Spleen (tissue), 11 donors: ENCODE data around the gene CA11. TPM values are rescaled to one million over a fixed set of nuclear protein-coding genes. Genes with fewer than 3 reads are reported as not detected.
"Not testable (repeated sequence)": the region's sequence is repeated elsewhere in the genome, so short reads cannot be mapped to it uniquely, and the experiment has no call there.

Experiments
- DNase-seq: peaks from one replicate; pipeline ENCODE4 v3.0.0-alpha.2; 2020
- H3K27ac ChIP-seq, 8 donors: fragments of 200-600 bp; sonication (generic) in 7 of 8; 1 replicate in 4 of 8; 2 replicates in 4 of 8; pipeline versions ENCODE4 v1.5.0 to v1.8.0; 2016 to 2021; ENCODE audit warnings: inconsistent platforms in 4 of 8, mild to moderate bottlenecking in 4 of 8, moderate library complexity in 1 of 8
- H3K27me3 ChIP-seq, 7 donors: fragments of 200-600 bp; sonication (generic) in 6 of 7; replicated peaks in 1 of 7; 1 replicate in 4 of 7; 2 replicates in 3 of 7; pipeline versions ENCODE4 v1.5.0 to v1.8.0; 2016 to 2021; ENCODE audit warnings: inconsistent platforms in 3 of 7, mild to moderate bottlenecking in 1 of 7
- H3K36me3 ChIP-seq, 6 donors: fragments of 200-600 bp; sonication (generic) in 5 of 6; 1 replicate in 4 of 6; 2 replicates in 2 of 6; pipeline versions ENCODE4 v1.5.0 to v1.8.0; 2016 to 2021; ENCODE audit warnings: inconsistent platforms in 2 of 6
- H3K4me1 ChIP-seq, 6 donors: fragments of 200-600 bp; sonication (generic) in 5 of 6; 1 replicate in 3 of 6; 2 replicates in 3 of 6; pipeline versions ENCODE4 v1.5.0 to v1.8.0; 2016 to 2021; ENCODE audit warnings: inconsistent platforms in 3 of 6
- H3K4me3 ChIP-seq, 8 donors: fragments of 200-600 bp; sonication (generic) in 7 of 8; 1 replicate in 4 of 8; 2 replicates in 4 of 8; pipeline versions ENCODE4 v1.5.0 to v1.8.0; 2016 to 2021; ENCODE audit warnings: inconsistent platforms in 4 of 8, mild to moderate bottlenecking in 4 of 8, moderate library complexity in 2 of 8
- H3K9me3 ChIP-seq, 8 donors: fragments of 200-600 bp; sonication (generic) in 7 of 8; 1 replicate in 4 of 8; 2 replicates in 4 of 8; pipeline versions ENCODE4 v1.5.0 to v1.8.0; 2016 to 2021; ENCODE audit warnings: inconsistent platforms in 4 of 8
- CTCF ChIP-seq, 11 experiments: fragments of 200-600 bp in 7 of 11; fragments of 450-650 bp in 4 of 11; sonication (generic) in 4 of 11; IDR thresholded peaks in 8 of 11; conservative IDR thresholded peaks in 3 of 11; 1 replicate in 7 of 11; 2 replicates in 4 of 11; pipeline versions ENCODE4 v1.4.0 to v1.8.0; 2016 to 2021; ENCODE audit warnings: antibody characterized with exemption in 11 of 11, inconsistent platforms in 4 of 11, mild to moderate bottlenecking in 1 of 11
- POLR2A ChIP-seq, 3 donors: fragments of 450-650 bp; IDR thresholded peaks; one replicate each; pipeline ENCODE4 v1.5.1; 2017; ENCODE audit warnings: antibody characterized with exemption in 3 of 3, mild to moderate bottlenecking in 1 of 3
- POLR2AphosphoS5 ChIP-seq, 3 donors: sonication (generic); formaldehyde crosslinking; IDR thresholded peaks; one replicate each; pipeline ENCODE4 v1.5.1; 2017; ENCODE audit warnings: antibody characterized with exemption in 3 of 3
- whole genome bisulfite sequencing, 5 donors: extraction: QIAGEN DNeasy Blood & Tissue Kit in 3 of 5; methylation state at CpG; one replicate each; pipeline versions ENCODE4 v1.1.5 to v1.1.7; 2013 to 2018; 5-methylcytosine and 5-hydroxymethylcytosine counted together
- intact Hi-C: fragments of 100-400 bp; cut with DNase I; formaldehyde crosslinking; loops from one replicate; pipeline ENCODE4 v1.15.0; 2023; ENCODE audit warnings: low total_unique reads
- polyA plus RNA-seq, 3 donors: library from polyadenylated mRNA; stranded (reverse); fragments of 200-250 nt; gene quantifications; one replicate each; pipeline ENCODE4 v1.2.1, GENCODE V29; 2013
- total RNA-seq, 7 donors: library from RNA; depleted of rRNA in 3 of 7; stranded (reverse); fragments of >200 nt in 3 of 7; fragmentation: NEBNext Ultra II Directional in 4 of 7; extraction: Animal tissue kit (Norgen Biotek cat#: 25700) in 4 of 7; gene quantifications; one replicate each; pipeline versions ENCODE4 v1.1.0 to v1.2.1, GENCODE V29; 2016 to 2021
- donor health status: healthy with polysubstance abuse.
- donor health status: DM: no; HTN: no; CAD: no; lungs with moderate emphysema.
- donor health status: DM: no; HTN: no; CAD: no.
- donor health status: Bipolar disorder and iron deficiency.
- donor health status: healthy.
- donor health status: DM: no; HTN: no; CAD: no.
- donor health status: DM: yes; HTN: yes; CAD: no.

The CA11 gene
- total and polyA plus RNA-seq, 10 donors = 1.9 to 14.5 (median 7.8) TPM

- Histone ChIP-seq H3K27ac (no peak overlapping the region), H3K4me3 (no peak overlapping the region), H3K9me3 (no peaks in the 10 kb centered on the region), H3K27me3 (no peaks in the 10 kb centered on the region), H3K4me1 (peaks cover 10 to 21% (median 17%) of the 10 kb centered on the region in 6 donors), H3K36me3 (no peaks in the 10 kb centered on the region)
- DNase-seq = no peak
- 74 to 81% (median 77%) methylated on average over 5 of the region's 5 CpGs for WGBS, 5 donors
- intact Hi-C loops = no loop called here
- no peak for TF ChIP-seq POLR2AphosphoS5 (IDR thresholded peaks at IDR 0.05)
- no peak for TF ChIP-seq CTCF (IDR thresholded peaks at IDR 0.05 in 8 of 11, conservative IDR thresholded peaks at IDR 0.05 in 3 of 11)
- TF ChIP-seq POLR2A (IDR thresholded peaks at IDR 0.05) = no peak
Observed at GRCh38 chr19:48659768-48660167, 13.8 kb upstream of the CA11 start.

DNA sequence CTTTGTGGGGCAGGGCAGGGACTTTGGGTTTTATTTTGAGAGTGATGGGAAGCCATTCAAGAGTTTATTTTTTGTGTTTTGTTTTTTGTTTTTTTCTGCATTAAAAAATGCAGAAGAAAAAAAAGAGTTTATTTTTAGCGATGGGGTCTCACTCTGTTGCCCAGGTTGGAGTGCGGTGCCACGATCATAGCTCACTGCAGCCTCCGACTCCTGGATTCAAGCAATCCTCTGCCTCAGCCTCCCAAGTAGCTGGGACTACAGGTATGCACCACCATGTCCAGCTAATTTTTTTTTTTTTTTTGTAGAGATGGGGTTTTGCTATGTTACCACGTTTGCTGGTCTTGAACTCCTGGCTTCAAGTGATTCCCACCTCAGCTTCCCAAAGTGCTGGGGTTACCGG lies 12.5 kb upstream of the CA11 start:
- Histone ChIP-seq H3K4me3 (no peak overlapping the region), H3K27me3 (no peaks in the 10 kb centered on the region), H3K27ac (no peak overlapping the region), H3K9me3 (no peaks in the 10 kb centered on the region), H3K4me1 (peaks cover 10 to 21% (median 17%) of the 10 kb centered on the region in 6 donors), H3K36me3 (no peaks in the 10 kb centered on the region)
- intact Hi-C loops = no loop called here
- WGBS, 5 donors = 92 to 97% (median 95%) methylated on average over 6 of the region's 6 CpGs
- TF ChIP-seq POLR2A (IDR thresholded peaks at IDR 0.05) = no peak
- TF ChIP-seq CTCF (IDR thresholded peaks at IDR 0.05 in 8 of 11, conservative IDR thresholded peaks at IDR 0.05 in 3 of 11) = no peak
- TF ChIP-seq POLR2AphosphoS5 (IDR thresholded peaks at IDR 0.05) = no peak
- DNase-seq = no peak

GRCh38 chr19:48657828-48658227 lies 11.8 kb upstream of the CA11 start:
- WGBS, 5 donors = 88 to 95% (median 91%) methylated on average over 5 of the region's 5 CpGs
- not testable (repeated sequence) for H3K9me3 ChIP-seq

DNA sequence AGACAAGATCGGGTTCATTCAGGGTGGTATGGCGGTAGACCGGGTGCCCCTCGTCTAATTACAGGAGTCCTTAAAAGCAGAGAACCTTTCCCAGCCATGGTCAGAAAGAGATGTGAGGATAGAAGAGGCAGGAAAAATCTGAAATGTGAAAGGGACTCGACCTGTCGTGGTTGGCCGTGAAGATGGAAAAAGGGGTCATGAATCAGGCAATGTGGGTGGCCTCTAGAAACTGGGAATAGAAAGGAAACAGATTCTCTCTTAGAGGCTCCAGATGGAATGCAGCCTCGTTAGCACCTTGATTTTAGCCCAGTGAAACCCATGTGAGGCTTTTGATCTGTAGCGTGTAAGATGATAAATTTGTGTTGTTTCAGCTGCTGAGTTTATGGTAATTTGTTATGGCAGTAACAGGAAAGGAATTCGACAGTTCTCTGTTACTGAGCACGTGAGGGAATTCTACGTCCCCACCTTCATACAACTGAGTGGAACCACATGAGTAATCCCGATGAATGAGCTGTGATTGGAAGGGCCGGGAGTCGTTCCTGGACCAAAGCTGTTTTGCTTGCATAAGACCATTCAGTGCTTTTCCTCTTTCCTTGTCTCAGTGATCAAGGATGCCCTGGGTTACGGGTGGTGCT lies 11.0 kb upstream of the CA11 start:
- no peaks in the 10 kb centered on the region for H3K9me3 ChIP-seq
- H3K27me3 ChIP-seq = no peaks in the 10 kb centered on the region
- H3K36me3 ChIP-seq = no peaks in the 10 kb centered on the region
- TF ChIP-seq CTCF (IDR thresholded peaks at IDR 0.05 in 8 of 11, conservative IDR thresholded peaks at IDR 0.05 in 3 of 11) (no peak), POLR2AphosphoS5 (IDR thresholded peaks at IDR 0.05) (no peak), POLR2A (IDR thresholded peaks at IDR 0.05) (no peak)
- intact Hi-C loops = no loop called here
- H3K4me1 ChIP-seq = peaks cover 10 to 32% (median 19%) of the 10 kb centered on the region in 6 donors
- no peak overlapping the region for H3K27ac ChIP-seq
- H3K4me3 ChIP-seq = no peak overlapping the region
- DNase-seq = no peak
- WGBS, 5 donors = 62 to 78% (median 70%) methylated on average over 16 of the region's 16 CpGs

More at GRCh38 chr19:48657828-48658227, 11.8 kb upstream of the CA11 start:
- H3K36me3 ChIP-seq, DNase-seq, H3K27me3 ChIP-seq, H3K27ac ChIP-seq, H3K4me3 ChIP-seq, intact Hi-C loops: not testable (repeated sequence)
- H3K4me1 ChIP-seq = peaks cover 10 to 26% (median 19%) of the 10 kb centered on the region in 6 donors
